GM12892 (cell line): ENCODE measurements around the gene FRY.

Source experiments
- POLR2A ChIP-seq: IDR thresholded peaks from 2 replicates; pipeline ENCODE4 v1.6.1; 2011; ENCODE audit warnings: low read depth, low read length, control low read depth
- POLR2AphosphoS5 ChIP-seq: IDR thresholded peaks from 2 replicates; pipeline ENCODE4 v1.6.1; 2011; ENCODE audit warnings: low read depth, low read length, control low read depth
- TAF1 ChIP-seq: IDR thresholded peaks from 2 replicates; pipeline ENCODE4 v1.6.1; 2011; ENCODE audit warnings: low read depth, mild to moderate bottlenecking, control low read depth, low read length, borderline replicate concordance

GRCh38 chr13:32136716-32137115 lies 105.1 kb downstream of the FRY start:
- TF ChIP-seq POLR2AphosphoS5 (no peak), POLR2A (no peak), TAF1 (no peak)
